ENCODE results near the gene INKA2.

The INKA2 gene

GRCh38 chr1:111733183-111733991 lies 5.8 kb downstream of the INKA2 start:
- DNase-seq (ENCODE audit: low read depth, low spot score): no peak

DNA sequence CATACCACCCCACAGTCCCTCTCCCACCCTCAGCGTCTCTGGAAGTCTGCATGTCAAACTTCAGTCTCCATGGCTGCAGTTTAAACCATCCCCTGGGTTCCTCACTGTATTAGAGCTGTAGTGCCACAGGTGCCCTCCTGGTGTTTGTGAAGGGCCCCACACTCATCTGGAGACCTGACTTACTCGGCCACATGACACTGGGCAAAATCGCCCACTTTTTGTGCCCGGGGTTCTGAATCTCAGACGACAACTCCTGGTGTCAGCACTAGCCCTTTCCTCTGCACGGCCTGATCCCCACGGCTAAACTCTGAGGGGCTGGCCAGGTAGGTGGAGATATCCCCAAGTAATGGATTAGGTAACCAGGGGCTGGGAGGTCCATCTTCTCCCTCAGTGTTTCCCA lies 6.5 kb downstream of the INKA2 start:
- no peak for DNase-seq (ENCODE audit: low read depth, low spot score)

DNA sequence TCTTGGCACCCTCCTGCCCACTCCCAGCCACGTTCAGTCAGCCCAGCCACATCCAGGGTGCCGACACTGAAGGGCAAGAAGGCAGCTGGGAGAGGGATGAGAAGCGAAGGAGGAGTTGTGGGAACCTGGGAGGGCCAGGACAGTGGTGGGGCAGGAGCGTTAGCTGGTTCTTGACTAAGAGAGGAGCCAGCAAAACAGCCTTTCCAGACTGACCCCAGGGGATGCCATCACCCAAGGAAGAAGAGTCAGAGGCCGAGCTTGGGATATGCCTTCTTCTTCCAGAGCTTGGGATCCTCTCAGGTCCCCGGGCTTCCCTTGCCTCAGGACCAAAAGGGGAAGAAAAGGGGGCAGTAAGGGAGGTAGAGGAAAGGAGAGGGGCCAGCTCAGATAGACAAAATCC lies 7.2 kb downstream of the INKA2 start:
- DNase-seq (ENCODE audit: low read depth, low spot score): no peak

DNA sequence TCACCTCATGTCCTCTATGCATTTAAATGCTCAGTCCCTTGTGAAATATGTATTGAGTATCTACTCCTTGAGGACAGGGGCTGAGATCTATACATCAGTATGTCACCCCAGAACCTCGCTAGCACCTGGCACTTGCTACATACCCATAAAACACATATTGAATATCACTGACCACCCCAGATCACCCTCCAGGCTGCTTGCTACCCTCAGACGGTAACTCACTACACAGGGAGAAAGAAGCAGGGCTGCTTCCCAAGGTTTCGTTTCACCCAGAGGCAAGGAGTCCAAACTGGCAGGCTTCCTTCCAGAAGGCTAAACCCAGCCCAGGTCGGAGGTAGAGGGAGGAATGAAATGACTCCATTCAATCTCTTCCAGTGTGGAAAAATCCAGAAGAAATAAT lies 8.5 kb downstream of the INKA2 start:
- DNase-seq (ENCODE audit: low read depth, low spot score): no peak

DNA sequence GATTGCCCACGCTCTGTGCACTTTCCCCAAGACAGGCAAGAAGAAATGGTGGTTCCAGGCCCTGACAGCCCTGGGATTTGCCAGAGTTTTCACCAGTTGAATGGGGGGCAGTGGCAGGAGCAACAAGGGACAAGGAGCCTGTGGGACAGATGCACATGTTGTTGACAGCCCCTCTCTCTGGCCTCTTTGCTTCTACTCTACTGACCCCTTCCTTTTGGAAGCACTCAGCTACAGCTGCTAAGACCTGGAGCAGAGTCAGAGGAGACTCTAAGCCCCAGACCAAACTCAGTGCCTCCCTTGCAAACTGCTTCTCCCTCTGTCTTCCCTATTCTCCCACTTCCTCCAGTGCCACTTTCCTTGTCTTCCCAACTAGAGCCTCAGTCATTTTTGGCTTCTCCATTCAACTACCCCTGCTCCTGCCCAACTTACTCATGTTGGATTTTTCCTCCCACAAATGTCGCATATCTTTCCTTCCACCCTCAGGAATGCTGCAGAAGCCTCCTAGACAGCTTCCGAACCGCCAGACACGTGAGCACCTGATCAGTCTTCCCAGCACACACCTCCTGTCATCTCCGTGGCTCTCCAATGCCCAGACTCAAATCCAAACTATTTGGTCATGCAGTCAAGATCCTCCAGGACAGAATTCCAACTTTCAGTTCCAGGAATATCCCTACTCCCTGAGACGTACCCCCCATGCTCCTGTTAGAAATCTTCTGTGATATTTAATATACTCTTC lies 9.1 kb downstream of the INKA2 start:
- no peak for DNase-seq (ENCODE audit: low read depth, low spot score)

DNA sequence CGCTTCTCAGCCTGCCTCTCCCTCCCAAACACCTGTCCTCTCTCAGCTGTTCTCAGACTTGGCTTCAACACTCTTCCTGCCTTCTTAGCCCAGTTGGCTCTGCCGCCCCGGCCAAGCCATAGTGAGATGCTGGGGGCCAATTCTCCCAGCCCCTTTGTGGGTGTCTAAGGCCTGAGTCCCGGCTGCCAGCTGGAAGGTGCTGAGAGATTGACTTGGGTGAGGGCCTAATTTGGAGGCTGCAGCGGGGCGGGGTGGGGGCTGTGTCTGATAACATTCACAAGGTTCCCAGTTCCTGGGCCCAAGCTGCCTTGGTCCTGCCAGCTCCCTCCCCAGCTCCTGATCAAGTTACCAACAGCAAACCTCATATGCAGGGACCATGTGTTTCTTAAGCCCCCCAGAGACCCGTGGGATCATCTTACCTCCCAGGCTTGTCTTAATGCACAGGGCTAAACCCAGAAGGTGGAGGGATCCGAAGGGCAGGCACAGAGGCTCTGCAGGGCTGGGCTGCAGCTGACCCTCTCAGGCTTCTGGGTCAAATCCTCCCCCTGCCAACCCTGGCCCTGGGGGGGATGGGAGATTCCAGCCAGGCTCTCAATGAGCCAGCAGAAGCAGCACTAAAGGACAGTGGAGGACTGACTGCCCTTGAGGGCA lies 9.8 kb downstream of the INKA2 start:
- DNase-seq (ENCODE audit: low read depth, low spot score): peak; percentile 49

DNA sequence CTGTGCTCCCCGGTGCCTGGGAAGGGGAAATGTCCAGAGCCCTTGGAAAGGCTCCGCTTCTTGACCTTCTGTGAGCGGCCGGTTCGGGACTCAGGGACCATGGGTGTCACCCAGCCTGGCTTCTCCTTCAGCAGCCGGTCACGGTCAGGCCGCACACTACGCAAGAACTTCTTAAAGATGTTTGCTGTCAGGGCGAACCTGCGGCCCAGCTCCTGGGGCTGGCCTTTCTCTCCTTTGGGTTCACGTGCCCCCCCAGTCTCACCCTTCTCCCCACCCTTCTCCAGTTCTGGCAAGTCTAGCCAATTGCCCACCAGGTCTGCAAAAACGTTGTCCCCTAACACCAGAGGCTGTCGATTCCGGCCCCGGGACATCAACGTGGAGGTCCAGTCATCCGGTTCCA lies 12.1 kb downstream of the INKA2 start:
- no peak for DNase-seq (ENCODE audit: low read depth, low spot score)

GRCh38 chr1:111725192-111725591 lies 14.0 kb downstream of the INKA2 start:
- DNase-seq (ENCODE audit: low read depth, low spot score): peak; percentile 47

- no peak for DNase-seq (ENCODE audit: low read depth, low spot score)
Observed at GRCh38 chr1:111723871-111724270, 15.3 kb downstream of the INKA2 start.

DNA sequence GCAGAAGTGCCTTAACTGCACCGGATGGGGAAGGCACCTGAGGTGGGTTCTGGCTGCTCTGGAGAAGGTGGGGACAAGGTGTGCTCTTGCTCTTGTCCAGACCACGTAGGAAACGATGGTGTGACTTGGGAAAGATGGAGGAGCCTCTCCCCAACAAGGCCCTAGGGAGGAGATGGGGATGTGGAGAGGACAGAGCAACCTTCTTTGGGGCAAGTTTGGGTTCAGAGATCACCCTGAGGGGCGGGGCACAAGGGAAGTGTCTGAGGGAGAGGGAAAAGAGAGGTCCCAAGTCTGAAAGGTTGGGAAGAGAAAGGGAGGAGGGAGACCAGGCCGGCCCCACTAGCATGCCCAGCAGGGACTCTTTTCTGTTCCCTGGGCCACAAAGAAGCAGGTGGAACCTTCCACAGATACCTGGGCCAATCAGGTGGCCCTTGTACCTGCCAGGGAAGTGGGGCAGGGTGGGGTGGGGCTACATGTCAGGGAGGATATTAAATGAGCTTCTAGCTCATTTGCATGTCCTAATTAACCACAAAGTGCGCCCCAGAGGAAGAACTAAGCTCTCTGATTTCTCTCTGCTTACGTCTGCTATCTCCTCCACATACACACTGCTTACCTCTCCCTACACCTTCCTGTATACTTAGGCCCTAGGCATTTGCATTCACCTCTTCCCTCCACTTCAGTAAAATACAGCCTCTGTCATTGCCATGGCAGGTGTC lies 15.9 kb downstream of the INKA2 start:
- no peak for DNase-seq (ENCODE audit: low read depth, low spot score)

DNA sequence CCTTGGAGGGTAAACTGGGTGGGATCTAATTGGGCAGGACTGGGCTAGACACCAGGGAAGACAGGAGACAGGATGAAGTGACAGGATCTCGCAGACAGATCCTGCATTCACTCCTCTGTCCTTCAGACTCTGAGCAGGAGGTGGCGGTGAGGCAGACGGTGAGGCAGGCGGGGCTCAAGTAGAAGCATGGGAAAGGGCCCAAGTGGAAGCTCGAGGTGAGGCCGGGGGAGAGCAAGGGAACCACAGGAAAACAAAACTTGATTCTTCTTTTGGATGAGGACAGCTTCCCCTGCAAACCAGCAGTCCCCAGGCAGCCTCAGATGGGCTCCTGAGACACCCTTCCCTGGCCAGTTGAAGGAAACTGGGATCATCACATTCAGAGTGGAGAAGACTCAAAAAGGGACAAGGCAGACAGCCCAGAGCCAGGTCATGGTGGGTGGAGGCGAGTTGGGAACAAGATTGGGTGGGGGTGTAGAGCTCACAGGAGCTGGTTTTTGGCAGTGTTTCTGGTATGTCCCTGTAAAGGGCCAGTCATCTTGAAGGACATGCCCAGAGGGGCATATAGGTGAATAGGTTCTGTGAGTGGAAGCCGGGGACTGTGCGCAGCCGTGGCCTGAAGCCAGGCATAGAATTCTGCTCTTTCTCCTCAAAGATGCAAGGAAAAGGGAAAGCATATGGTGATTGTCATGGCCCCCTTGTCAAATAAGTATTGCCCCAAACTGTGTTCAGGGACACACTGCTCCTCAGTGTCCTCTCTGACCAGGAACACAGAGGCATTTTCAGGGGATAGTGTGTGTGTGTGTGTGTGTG lies 18.0 kb downstream of the INKA2 start:
- no peak for DNase-seq (ENCODE audit: low read depth, low spot score)

DNA sequence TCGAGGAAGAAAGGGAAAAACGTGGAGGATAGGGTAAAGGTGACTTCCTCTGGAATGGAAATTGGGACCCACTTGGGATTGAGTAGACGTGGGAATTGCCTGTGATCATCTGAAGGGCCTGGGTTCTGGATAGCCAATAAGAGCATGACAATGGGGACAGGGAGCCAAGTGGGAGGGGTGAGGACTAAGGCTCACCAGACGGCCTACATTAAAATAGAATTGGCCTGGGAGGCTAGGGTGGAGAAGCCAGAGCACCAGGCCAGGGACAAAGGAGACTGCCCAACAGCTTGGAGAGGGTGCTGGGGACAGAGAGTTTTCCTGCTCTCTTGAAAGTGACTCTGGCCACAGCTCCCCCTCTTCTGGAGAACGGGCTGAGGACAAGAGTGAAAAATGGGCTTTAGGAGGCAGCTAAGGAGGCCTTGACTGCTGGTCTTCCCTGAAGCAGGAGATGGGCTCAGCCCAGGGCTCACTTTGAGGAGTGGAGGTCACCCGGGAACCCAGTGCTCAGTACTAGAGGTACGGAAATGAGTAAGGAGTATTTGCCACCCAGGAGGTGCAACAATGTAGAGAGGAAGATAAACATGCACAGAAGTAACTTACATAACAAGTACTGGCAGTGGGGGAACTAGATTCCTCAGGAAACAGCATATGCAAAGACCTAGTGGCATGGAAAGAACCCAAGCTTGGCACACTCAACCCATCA lies 18.8 kb downstream of the INKA2 start:
- DNase-seq (ENCODE audit: low read depth, low spot score): no peak

DNA sequence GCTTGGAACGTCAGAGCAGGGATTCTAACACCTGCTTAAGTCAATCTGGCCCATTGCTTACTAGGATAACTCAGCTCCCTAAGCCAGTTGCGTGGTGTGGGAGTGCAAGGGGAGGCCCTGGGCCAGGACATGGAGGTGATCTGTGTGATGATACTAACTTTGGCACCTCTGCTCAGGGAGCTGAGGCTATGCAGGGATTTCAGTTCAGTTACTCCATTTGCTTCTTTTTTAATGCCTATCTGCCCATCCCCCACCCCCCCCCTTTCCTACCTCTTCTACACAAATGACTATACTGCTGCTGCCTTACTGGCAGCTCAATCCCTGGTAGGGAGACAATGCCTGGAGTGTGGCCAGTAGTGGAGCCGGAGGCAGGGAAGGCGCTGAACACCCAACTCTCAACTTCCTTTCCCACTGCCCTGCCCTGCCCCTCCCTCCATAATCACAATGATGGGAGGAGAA lies 19.5 kb downstream of the INKA2 start:
- no peak for DNase-seq (ENCODE audit: low read depth, low spot score)

DNA sequence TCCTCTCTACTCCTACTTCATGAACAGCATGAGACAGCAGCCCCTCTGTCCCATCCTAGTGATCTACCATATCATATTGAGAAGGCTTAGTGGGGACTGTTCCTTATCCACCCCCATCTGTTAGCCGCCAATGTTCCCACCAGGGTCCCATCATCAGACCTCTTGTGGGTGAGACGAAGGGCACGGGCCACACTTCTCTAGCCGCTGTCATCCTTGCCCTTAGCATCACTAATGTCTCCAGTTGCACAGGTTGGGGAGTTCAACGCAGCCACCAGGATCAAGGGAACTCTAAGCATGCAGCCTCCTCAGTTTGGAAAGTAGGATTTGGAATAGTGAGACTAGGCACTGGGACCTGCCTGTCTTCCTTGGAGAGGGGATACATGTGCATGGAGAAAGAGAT lies 20.1 kb downstream of the INKA2 start:
- DNase-seq (ENCODE audit: low read depth, low spot score): no peak

- DNase-seq (ENCODE audit: low read depth, low spot score): no peak
Observed at GRCh38 chr1:111717450-111717849, 21.7 kb downstream of the INKA2 start.

GRCh38 chr1:111716333-111716732 lies 22.9 kb downstream of the INKA2 start:
- DNase-seq (ENCODE audit: low read depth, low spot score): no peak

DNA sequence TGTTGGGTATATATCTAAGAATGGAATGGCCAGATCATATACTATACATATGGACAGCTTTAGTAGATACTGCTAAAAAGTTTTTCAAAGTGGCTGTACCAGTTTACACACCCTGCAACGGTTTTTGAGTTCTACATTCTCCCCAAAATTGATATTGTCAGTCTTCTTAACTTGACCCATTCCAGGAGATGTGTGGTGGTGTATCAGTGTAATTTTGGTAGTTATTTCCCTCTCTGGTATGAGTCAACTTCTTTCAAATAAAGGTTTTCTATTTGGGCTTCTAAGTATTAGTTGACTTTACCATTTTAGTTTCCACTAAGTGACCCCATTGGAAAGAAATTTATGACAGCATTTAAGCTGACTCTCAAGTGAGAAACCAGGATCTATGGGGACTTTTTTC lies 29.2 kb downstream of the INKA2 start:
- no peak for DNase-seq (ENCODE audit: low read depth, low spot score)

- DNase-seq (ENCODE audit: low read depth, low spot score): no peak
Observed at GRCh38 chr1:111707906-111708305, 31.3 kb downstream of the INKA2 start.

DNA sequence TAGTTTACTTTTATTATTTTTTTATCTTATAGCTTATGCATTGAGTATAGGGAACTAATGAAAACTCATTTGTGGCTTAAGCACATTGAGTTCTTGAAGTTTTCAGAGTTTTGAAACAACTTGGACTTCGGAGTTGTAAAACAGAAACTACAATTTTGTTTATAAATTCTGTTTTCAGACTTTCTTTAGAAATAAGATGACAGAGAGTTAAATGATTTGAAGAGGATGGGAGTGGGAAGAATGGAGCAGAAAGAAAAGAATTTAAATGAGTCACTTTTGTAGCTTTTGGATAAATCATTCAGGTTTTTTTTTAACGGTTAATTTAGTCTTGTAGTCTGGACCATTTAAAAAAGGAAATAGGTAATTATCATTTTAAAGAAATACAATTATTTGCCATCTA lies 32.3 kb downstream of the INKA2 start:
- DNase-seq (ENCODE audit: low read depth, low spot score): no peak

GRCh38 chr1:111705841-111706240 lies 33.4 kb downstream of the INKA2 start:
- no peak for DNase-seq (ENCODE audit: low read depth, low spot score)
